Retinal pigment epithelial cell (primary cell): ENCODE results near the gene PCDHA6.
"Not testable (repeated sequence)": the region's sequence is repeated elsewhere in the genome, so short reads cannot be mapped to it uniquely, and the experiment has no call there.

Source experiments
- DNase-seq: peaks from one replicate; pipeline ENCODE4 v3.0.0-alpha.2; 2010; ENCODE audit warnings: low read depth
- H3K4me3 ChIP-seq: 2 replicates; pipeline ENCODE4 v1.5.1; 2011; ENCODE audit warnings: mild to moderate bottlenecking, low read length, control low read depth, moderate library complexity
- CTCF ChIP-seq: conservative IDR thresholded peaks from 2 replicates; pipeline ENCODE4 v1.5.1; 2011; ENCODE audit warnings: low read depth, low read length, control low read depth, inconsistent platforms

The PCDHA6 gene

GRCh38 chr5:140795259-140795641 lies 32.5 kb upstream of the PCDHA6 start:
- no peak overlapping the region for H3K4me3 ChIP-seq
- DNase-seq, result no peak
- TF ChIP-seq CTCF, result peak; percentile 24

- DNase-seq, result not testable (repeated sequence)
These were observed 31.6 kb upstream of the PCDHA6 start for GRCh38 chr5:140796072-140796717.

GRCh38 chr5:140796718-140797095 lies 31.1 kb upstream of the PCDHA6 start:
- no peak for TF ChIP-seq CTCF
- H3K4me3 ChIP-seq, result no peak overlapping the region
- no peak for DNase-seq

More at GRCh38 chr5:140796072-140796717, 31.6 kb upstream of the PCDHA6 start:
- H3K4me3 ChIP-seq, result not testable (repeated sequence)

- TF ChIP-seq CTCF, result peak; percentile 11
- DNase-seq, result no peak
- no peak within 1 kb of the TSS for H3K4me3 ChIP-seq
These were observed 26.8 kb upstream of the PCDHA6 start, which contains the start of gene PCDHA3 for GRCh38 chr5:140800816-140801493. PCDHA3 (plus strand) TSS chr5:140801057.

GRCh38 chr5:140801494-140801841 lies 26.3 kb upstream of the PCDHA6 start:
- TF ChIP-seq CTCF, result peak; percentile 28
- DNase-seq, result no peak
- no peak overlapping the region for H3K4me3 ChIP-seq

- H3K4me3 ChIP-seq, DNase-seq: not testable (repeated sequence)
These were observed 25.4 kb upstream of the PCDHA6 start for GRCh38 chr5:140802381-140802780.

- no peak for TF ChIP-seq CTCF
- H3K4me3 ChIP-seq, result no peak overlapping the region
- DNase-seq, result no peak
These were observed 24.9 kb upstream of the PCDHA6 start for GRCh38 chr5:140802781-140803271.

- peak; percentile 30 for TF ChIP-seq CTCF
- DNase-seq, result no peak
- no peak within 1 kb of the TSS for H3K4me3 ChIP-seq
These were observed 20.7 kb upstream of the PCDHA6 start, which contains the start of gene PCDHA4 for GRCh38 chr5:140806834-140807775. PCDHA4 (plus strand) TSS chr5:140807068.

- not testable (repeated sequence) for DNase-seq, H3K4me3 ChIP-seq
These were observed 19.4 kb upstream of the PCDHA6 start for GRCh38 chr5:140808241-140808888.
